GM19240 (cell line): ENCODE results near the gene KRT83.
"Not testable (repeated sequence)": the region's sequence is repeated elsewhere in the genome, so short reads cannot be mapped to it uniquely, and the experiment has no call there.

Experiments
- DNase-seq: peaks from one replicate; pipeline ENCODE4 v3.0.0; 2011; ENCODE audit warnings: low spot score; ENCODE audit not compliant: insufficient read length

The KRT83 gene

DNA sequence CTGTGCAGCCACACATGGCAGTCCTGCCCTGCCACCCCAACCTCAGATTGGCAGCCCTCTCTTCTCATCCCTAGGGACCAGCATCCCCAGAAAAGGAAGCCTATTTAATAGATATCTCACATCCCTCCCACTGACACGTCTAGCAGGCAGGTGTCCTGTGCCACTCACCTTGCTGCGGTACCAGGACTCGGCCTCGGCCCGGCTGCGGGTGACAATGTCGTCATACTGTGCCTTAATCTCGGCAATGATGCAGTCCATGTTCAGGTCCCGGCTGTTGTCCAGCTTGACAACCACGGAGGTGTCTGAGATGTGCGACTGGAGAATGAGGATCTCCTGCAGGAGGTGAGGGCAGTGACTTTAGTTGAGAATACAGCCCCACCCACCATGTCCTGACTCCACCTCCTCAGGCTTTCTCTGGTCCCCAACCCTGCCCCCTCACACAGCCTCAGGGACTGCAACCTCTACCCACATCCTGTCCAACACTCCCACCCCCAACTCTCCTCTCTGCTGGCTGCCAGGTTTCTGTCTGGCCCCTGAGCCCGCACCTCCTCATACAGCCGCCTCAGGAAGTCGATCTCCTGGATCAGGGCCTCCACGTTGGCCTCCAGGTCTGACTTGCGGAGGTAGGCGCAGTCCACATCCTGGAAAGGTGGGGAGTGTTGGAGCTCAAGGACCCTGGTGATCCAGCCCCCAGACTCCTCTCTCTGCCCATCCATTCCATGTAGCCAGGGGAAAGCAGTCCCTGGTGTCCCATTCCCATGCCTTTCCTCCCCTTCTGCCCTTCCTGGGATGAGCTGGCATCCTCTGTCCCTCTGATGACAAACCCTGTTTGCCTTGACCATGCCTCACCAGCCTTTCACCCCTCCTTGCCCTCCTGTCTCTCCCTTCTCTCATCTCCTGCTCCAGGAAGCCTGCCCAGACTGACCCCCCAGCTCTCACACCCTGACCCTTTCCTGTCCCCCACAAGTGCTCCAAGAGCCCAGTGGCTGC, 33.1 kb downstream of the KRT83 start:
- DNase-seq, result not testable (repeated sequence)

DNA sequence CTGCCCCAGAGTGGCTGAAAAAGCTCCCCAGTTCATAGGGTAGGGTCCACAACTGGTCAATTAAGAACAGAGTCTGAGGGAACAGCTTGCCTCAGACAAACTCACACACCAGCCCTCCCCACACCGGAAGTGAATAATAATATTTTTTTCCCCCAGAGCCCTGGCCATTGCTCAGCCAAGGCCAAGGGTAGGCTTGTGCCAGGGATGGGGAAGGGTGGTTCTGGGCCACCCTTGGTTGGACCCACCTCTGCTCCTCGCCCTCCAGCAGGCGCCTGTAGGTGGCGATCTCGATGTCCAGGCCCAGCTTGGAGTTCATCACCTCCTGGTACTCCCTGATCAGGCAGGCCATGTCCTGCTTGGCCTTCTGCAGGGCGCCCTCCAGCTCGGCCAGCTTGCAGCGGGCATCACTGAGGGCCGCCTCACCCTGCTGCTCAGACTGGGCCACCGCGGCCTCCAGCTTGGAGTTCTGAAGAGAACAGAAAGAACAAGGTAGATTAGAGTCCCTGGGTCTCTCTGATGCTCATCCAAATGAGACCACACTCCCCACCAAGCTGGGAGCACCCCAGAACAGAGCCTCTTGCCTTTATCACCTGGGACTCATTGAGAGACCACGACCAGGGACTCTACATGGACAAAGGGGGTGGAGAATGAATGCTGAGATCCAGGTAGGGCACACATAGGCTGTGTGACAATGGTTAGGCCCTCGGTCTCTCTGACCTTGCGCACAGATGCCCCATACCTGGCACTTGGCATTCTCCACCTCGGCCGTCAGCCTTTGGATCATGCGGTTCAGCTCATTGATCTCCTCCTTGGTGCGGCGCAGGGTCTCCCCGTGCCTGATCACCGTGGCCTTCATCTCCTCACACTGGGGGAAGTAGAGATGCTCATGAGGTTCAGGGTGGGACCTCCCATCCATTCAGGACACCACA, 34.1 kb downstream of the KRT83 start:
- not testable (repeated sequence) for DNase-seq

GRCh38 chr12:52285851-52286530, 35.2 kb downstream of the KRT83 start:
- no peak for DNase-seq

- DNase-seq, result no peak
Observed at GRCh38 chr12:52285172-52285745, 35.9 kb downstream of the KRT83 start.

DNA sequence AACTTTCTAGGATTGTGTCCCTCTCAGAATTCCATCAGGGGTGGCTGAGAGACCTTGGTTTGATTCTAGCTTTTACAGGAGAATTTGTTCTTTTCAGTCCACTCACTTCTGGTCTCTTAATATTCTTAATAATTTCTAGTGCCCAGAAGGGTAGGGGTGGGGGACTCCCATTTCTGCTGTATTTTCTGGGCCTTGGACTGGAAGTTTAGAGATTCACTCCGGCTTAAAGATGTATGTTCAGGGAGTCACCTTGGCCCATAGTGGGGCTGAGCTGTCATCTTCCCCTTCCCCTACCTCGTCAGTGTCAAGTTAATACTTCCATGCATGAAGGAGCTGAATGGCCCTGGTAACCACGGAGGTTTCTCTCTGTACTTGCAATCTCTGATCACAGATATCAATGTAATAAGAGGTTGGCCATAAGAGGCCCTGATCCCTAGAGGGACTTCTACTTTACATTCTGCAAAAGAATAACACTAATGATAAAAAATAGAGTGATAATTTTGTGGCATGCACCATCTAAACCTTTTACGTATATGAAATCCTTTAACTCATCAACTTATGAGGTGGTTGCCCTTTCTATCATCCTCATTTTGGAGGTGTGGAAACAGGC, 36.5 kb downstream of the KRT83 start:
- DNase-seq, result no peak

DNA sequence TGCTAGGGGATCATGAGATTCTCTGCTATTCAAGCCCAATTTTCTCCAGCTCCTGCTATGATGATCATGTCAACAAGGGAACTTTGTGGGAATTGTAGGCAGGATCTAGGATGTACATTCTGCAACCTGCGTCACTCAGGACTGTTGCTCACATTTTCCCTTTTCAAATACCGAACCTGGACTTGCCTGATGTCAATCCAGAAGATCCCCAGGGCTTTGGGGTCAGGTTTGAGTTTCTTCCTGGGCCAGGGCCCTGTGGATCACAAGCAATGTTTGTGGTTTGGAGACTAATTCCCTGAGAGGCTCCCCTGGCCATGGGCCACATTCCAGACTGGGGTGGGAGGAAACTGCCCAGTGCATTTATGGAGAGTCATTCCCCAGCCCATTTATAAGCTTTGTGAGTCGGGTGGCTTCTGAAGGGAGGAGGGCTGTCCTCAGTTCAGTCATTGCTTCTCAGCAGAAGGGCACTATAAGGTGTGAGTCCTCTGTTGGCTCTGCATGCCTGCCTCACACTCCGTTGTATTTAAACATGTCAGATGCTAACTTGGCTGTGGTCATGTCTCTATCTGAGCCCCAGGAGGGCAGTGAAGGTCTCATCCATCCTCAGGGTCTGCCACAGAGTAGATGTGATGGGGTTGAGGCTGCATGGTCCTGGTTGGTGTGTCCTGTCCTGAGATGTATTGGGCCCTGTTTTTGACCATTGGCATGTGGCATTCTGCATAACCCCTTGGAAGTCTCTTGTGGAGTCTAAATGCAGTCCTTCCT, 40.2 kb downstream of the KRT83 start:
- DNase-seq, result no peak

- no peak for DNase-seq
Observed at GRCh38 chr12:52280319-52280795, 40.8 kb downstream of the KRT83 start.

DNA sequence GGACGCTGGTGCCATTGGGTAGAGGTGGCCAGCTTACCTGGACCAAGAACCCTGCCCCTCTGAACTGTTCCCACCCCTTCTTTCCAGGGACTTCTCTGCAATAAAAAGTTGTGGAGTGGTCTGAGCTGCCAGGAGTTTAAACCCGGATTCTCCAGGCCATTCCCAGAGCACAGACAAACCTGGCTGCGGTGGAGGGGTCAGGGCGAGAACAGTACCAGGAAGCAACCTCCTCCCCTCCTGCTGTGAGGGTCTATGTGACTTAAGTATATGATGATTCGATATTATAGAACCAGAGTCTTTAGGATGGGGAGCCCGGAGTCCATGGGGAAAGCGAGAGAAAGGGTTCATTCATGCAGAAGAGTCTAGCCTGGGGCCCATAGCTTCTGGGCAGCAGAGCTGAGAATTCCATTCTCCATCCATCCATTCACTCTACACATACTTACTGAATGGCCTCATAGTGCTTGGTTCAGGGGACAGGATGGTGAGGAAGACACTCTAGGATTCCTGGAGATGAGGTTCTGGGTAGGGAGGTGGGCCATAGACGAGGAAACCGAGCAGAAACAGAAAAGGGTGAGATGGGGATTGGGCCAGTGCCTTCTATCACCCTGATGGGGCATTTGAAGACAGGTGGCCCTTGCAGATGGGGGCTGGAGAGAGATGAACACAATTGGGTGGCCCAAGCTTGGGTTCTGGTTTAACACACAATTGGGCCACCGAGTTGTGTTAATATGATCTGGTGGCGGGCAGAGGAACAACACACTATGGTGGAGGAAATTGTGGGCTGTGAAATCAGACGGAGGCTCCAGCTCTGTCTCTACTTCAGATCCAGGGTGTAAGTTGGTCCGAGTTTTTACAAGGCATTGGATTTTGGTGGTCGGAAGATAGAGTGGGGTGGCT, 41.5 kb downstream of the KRT83 start:
- DNase-seq, result no peak

- peak; percentile 80 for DNase-seq
Observed at GRCh38 chr12:52278575-52279421, 42.4 kb downstream of the KRT83 start.

- no peak for DNase-seq
Observed at GRCh38 chr12:52277486-52278245, 43.5 kb downstream of the KRT83 start.

DNA sequence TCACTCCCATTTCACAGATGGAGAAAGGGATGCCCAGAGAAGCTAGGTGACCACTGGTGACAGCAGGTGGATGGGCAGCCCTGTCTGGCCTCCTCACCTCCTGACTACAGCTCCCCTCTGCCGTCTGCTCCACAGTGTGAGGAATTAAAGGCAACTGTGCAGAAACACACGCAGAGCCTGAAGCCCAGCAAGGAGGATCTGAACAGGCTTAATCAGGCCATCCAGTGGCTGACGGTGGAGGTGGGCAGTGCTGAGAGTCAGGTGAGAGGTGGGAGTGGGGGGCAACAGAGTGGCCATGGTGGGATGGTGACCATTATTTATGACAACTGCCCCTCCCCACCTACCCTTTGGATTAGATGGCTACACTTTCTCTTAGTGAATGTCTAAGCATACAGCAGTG, 45.5 kb downstream of the KRT83 start:
- DNase-seq, result no peak

DNA sequence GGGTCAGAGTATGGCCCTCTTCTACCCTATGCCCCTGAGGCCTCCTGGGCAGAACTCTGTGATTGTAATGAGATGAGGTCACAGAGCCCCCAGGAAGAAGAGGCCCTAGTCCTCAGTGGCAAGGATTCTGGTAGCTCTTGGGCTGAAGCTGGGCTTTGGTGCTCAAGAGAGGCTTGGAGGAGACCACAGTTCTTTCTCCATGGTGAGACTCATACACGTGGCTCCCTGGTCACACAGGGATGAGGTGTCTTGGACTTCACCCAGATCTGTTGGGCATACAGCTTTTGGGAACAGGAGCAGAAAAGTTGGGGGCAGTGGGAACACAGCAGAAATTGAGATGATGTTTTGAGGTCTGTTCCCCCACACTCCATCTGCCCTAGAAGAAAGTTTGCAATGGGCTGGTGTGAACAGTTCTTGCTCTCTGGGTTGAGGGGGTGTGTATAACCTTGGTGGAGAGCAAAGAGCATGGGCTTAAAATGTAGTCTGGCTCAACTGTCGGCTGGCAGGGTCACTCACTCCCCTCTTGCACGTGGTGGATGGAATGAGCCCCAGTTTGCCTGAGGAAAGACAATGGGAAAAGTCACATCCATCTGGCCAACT, 46.6 kb downstream of the KRT83 start, which contains the start of gene KRT86:
KRT86 (plus strand) TSS at position 125 of the 600 bp plus-strand sequence. CDS start 27,272 bp downstream, outside the sequence.
- DNase-seq, result no peak

GRCh38 chr12:52271158-52271557, 50.0 kb downstream of the KRT83 start:
- DNase-seq, result no peak

DNA sequence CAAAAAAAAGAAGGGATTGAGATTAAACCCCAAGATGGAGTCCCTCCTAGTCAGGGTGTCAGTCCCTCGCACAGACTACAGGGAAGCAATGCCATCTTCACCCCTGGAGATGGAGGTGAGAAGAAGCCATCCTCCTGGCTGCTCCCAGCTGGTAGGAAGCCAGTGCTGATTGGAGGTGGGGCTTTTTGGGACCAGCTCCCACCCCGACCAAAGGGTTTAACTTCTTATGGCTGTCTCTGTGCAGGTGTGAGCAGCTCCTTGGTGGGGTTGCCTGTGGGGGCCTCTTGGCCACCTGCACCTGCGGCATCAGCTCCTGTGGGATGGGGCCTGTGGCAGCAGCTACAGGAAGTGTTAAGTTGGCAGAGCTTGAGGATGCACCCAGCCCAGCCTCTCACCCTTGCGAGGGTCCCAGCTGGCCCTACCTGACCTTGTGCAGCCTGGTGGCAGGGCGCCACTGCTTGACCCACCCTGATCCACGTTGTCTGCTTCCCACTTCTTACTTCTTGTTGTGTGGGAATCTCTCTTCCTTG, 50.6 kb downstream of the KRT83 start:
- DNase-seq, result no peak

DNA sequence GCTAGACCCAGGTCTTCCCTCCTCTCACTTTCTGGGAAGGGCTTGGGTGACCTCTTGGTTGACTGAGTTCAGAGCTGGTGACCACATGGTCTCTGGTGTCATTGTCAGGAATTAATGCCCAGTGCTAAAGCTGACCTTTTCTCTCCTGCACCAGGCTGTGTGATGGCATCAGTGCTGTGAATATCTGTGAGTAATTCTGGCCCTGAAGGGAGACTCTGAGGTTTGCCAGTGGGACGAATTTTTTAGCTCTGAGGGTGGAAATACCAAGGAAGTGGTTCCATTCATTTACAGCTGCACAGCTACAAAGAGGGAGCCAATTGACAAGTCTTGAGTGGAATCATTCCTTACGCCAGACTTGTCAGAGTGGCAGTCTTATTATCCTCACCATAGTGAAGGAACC, 53.0 kb downstream of the KRT83 start:
- DNase-seq, result no peak

- no peak for DNase-seq
Observed at GRCh38 chr12:52267699-52268098, 53.5 kb downstream of the KRT83 start.
